A673 (cell line): ENCODE results near the gene DPH5.

Experiments
- CTCF ChIP-seq: fragments of 300-800, 200-600 bp; sonication (generic); conservative IDR thresholded peaks from 2 replicates; pipeline ENCODE4 v1.5.1; 2017; ENCODE audit warnings: low read depth, mild to moderate bottlenecking, antibody characterized with exemption, low read length, moderate library complexity, mixed read lengths
- EZH2 ChIP-seq: fragments of 200-600 bp; sonication (generic); IDR thresholded peaks from 2 replicates; pipeline ENCODE4 v1.6.1; 2017; ENCODE audit warnings: borderline replicate concordance, low read depth, mild to moderate bottlenecking, mixed read lengths, antibody characterized with exemption, low read length; ENCODE audit not compliant: poor library complexity, severe bottlenecking

GRCh38 chr1:101073836-101074235 is 48.3 kb upstream of the DPH5 start:
- TF ChIP-seq CTCF (no peak), EZH2 (no peak)
